GM21515 (cell line): ENCODE data around the gene SMDT1.

ENCODE experiments used
- ATAC-seq: cut with Tn5 transposase; IDR thresholded peaks from one replicate; pipeline ENCODE4 v1.9.1; 2021; ENCODE audit not compliant: unreplicated experiment

SMDT1 gene, protein sequence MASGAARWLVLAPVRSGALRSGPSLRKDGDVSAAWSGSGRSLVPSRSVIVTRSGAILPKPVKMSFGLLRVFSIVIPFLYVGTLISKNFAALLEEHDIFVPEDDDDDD

DNA sequence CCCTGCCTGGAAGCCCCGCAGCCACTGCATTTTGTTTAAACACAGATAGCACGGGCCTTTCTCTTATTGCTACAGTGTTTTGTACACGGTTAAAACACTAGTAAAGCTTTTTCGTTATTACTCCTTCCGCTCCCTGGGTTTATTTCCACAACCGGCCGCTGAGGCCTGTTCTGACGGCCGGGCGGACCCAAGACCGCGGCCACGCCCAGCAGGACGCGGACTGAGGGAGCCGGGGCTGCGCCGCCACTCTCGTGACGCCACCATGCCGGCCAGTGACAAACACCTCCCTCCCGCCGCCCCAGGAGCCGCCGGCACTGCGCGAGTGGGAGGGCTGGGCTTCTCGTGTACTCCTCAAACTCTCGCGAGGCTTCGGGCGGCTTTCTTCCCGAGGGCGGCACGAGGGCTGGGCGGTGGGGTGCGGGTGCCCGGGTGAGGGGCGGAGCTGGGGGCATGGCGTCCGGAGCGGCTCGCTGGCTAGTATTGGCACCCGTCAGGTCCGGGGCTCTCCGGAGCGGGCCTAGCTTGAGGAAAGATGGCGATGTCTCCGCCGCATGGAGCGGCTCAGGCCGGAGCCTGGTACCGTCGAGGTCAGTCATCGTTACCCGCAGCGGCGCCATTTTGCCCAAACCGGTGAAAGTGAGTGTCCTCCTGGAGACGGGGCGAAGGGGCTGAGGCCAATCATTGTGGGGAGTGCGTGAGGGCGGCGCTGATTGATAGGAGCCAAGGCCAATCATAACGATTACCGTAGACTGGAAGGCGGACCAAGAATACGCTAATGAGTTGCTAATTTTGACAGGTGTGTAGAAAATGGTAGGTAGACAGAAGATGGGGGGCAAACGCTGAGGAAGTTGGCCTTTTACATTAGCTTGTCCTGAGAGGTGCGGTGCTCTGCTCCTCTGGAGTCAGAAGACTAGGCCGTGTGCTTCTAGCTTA is at the start of gene SMDT1:
Gene SMDT1, plus strand, starts transcription at position 382 of the 933 bp plus-strand sequence. Its CDS starts 69 bp downstream, at position 451.
- peak; percentile 72 for ATAC-seq

DNA sequence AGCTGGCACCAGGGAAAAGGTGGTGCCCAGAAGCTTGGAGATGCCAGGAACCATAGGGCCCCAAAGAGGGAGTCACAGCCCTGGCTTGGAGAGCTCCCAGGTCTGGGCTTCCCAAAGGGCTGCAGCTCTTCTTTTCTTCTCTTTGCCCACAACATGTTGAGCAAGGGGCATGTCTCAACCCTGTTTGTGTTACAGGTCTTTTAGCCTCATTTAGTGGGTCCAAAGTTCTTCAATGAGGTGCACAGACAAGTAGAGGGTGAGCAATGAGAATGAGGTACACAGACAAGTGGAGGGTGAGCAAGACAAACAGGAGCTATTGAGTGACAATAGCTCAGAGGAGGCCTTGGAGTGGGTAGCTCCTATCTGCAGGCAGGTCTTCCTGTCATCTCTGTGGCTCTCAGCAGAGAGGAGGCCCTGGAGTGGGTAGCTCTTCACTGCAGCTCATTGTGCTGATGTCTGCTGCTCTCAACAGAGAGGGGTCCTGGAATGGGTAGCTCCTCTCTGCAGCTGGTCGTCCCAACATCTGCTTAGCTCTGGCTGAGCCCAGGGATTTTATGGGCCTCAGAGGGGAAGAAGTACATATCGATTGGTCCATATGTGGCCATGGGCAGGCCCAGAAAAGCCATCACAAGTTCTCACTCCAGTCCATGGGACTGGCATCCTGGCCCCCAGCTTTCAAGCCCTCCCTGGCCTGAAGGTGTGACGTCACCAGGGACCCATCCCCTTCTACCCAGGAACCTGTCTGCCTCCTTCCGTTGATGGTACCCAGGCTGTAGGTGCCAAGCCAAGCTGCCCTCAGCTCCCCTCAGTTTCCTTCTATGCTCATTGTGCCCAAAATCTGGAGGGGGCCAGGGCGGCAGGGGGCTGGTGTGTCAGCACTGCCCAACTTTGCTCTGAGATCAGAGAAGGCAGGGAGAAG is 46.0 kb upstream of the SMDT1 start:
- ATAC-seq, result no peak

DNA sequence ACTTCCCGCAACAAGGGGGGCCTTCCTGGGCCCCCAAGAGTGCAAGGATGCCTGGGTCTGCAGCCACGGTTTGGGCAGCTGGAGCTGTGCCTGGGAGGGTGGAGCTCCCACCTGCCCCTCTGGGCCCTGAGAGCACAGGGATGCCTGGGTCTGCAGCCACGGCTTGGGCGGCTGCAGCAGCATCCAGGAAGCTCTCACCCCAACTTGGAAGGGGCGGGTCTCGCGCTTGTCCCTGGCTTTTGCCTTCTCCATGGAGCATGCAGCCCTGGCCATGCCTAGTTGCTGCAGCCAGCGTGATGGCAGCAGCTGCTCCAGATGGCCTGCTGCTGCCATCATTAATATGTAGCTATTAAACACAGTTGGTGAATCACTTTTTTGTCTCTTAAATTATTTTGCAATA is 44.2 kb upstream of the SMDT1 start:
- no peak for ATAC-seq

DNA sequence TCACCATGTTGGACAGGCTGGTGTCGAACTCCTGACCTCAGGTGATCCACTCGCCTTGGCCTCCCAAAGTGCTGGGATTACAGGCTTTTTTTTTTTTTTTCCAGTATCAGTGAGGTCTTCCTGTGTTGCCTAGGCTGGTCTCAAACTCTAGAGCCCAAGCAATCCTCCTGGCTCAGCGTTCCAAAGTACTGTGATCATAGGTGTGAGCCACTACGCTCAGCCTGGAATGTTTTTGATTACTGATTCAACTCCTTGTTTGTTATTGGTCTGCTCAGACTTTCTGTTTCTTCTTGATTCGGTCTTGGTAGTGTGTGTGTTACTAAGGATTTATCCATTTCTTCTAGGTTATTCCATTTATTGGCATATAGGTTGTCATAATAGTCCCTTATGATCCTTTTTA is 40.2 kb upstream of the SMDT1 start:
- no peak for ATAC-seq

DNA sequence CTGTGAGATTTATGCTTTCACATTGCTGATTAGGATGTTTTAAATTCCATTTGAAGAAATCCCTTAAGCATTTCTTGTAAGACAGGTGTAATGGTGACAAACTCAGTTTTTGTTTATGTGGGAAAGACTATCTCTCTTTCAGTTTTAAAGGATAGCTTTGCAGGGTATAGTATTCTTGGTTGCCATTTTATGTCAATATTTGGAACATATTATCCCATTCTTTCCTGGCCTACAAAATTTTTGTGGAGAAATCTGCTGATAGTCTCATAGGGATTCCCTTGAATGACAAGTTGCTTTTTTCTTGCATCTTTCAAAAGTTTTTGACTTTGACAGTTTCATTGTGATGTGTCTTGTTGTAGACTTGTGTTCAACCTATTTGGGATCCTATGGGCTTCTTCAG is 37.7 kb upstream of the SMDT1 start:
- no peak for ATAC-seq

DNA sequence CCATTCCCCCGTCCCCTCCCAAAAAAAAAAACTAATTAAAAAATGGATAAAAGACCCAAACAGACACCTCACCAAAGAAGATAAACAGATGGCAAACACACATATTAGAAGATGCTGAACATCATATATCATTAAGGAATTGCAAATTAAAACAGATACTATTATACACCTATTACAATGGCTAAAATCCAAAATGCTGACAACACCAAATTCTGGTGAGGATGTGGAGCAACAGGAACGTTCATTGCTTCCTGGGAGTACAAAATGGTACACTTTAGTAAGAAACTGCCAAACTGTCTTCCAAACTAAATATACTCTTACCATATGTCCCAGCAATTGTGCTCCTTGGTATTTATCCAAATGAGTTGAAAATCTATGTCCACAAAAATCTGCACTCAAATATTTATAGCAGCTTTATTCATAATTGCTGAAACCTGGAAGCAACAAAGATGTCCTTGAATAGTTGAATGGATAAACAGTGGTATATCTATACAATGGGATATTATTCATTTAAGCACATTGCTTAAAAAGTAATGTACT is 28.8 kb upstream of the SMDT1 start:
- ATAC-seq, result no peak

DNA sequence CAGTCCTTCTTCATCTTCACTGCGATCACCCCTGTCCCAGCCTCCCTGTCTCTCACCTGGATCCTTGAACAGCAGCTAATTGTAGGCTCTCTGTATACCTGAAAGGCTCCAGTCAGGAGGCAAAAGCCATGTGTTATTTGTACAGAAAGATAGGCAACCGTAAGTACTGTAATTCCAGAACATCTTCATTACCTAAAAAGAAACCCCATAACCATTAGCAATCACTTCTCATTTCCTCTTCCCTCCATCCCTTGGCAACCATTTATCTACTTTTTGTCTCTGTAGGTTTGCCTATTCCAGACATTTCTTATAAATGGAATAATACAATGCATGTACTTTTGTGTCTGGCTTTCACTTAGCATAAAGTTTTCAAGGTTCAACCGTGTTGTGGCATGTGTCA is 26.7 kb upstream of the SMDT1 start:
- no peak for ATAC-seq

DNA sequence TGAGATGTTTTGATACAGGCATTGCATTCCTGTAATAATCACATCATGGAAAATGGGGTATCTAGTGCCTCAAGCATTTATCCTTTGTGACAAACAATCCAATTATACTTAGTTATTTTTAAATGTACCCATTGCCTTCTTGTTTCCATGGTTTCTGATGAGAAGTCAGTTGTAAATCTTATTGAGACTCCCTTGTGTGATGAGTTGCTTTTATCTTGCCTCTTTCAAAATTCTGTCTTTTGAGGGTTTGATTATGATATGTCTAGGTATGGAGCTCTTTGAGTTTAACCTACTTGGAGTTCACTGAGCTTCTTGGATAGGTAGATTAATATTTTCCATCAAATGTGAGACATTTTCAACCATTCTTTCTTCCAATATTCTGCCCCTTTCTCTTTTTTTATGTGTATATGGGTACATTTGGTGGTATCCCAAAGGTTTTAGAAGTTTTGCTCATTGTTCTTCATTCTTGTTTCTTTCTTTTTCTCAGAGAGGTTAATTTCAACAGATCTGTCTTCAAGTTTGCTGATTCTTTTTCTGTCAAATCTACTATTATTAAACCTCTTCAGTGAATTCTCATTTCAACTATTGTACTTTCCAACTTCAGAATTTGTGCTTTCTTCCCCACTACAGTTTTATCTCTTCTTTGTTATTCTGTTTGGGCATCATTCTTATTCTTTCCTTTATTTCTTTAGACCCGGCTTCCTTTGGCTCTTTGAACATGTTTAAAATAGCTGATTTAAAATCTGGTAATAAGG is 22.6 kb upstream of the SMDT1 start:
- no peak for ATAC-seq

DNA sequence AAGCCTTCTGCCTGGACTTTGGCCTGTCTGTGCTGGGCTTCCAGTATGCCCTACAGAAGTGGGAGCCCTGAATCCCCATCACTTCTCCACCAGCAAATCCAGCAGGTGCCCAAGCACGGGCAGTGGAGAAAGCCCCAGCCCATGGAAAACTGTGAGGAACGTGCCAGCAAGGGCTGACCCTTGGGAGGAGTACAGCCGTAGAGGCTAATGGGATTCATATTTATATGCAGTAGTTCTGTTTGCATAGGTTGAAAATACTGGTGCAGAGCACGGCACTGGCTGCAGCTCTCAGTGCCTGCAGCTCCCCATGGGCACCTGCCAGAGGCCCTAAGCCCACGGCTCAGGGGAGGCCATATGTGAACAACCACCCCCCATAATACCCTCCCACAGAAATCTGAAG is 19.0 kb upstream of the SMDT1 start:
- ATAC-seq, result no peak

DNA sequence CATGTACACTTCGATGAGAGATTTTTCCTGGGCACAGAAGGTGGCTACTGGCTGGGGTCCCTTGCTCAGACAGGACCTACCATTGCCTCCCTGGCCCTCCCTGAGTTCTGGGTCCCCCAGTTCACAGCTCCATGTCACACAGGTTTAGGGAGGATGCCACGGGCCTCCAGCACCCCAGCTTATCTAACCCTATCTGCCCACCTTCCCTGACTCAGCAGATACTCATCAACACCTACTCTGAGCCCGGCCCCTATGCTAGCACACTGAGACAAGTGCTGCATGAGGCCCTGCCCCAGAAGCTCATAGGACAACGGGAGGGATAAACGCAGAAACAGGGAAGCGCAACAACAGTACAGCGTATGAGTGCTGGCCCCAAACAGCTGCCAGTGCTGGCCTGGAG is 18.5 kb upstream of the SMDT1 start:
- no peak for ATAC-seq

DNA sequence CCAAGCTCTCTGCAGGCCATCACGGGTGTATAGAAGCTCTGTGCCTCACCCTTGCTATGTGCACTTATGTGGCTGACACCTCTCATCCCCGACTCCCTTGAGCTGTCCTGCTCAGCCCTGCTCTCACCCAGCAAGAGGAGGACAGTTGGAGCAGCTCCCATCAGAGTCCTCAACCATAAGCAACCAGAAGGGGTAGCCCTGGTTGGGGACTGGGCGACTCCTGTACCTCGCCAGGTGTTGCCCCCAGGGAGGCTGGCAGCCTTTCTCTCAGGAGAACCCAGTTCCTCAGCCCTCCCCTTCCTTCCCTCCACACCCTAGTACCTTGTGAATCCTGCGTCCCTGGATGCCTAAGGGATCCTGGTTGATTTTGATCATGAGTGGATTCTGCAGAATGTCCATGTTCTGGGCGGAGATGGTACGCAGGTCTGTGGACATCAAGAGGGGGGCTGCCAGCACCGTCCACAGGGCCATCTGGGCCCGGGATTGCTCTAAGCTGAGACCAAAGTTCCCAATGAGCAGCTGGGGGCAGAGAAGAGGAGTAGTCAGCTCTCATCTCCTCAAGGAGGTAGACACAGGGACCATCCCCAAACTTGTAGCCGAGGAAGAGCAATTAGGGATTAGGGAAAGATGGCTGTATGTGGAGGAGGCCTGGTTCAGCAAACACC is 16.9 kb upstream of the SMDT1 start:
- ATAC-seq, result no peak

DNA sequence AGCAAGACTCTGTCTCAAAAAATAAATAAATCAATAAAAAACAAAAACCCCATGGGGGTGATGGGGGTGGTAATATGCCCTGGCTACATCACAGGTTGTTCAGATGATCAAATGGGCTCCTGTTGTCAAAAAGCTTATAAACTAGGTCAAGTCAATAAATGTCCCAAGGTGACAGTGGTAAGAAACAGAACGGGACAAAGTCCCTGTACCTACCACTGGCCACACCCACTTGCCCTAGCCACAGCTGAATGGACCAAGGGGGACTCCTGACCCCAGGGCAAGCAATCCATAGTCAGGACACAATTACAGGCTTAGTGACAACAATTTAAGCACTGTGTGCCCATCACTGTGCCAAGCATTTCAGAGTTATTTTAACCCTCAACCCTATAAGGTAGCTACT is 14.9 kb upstream of the SMDT1 start:
- no peak for ATAC-seq

DNA sequence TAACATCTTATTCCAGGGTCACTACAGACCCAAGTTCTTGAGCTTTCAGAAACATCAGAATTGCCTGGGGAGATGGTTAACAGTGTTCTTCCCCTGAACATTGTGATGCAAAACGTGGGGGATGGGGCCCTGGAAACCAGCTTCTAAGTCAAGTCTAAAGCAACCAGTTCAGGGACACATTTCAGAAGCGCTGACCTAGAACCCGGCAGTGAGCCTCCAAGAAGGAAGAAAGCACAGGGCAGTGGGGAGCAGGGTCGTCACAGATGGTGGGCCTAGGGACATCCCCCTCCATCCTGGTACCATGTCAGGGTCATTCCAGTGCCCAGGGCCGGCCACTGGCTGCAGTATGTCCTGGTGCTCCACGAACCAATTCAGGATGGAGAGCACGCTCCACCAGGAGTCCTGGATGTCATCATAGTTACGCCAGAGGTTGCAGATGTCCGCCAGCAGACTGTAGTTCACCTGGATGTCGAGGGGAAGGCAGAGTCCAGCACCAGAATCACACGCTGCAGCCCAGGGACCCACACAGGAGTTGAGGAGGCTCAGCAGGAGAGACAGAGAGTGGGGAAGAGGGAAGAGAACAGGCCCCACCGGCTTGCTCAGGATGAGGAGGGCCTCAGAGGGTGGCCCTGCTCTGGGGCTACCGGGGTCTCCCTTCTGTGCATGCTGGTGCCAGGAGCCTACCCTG is 13.9 kb upstream of the SMDT1 start:
- no peak for ATAC-seq

DNA sequence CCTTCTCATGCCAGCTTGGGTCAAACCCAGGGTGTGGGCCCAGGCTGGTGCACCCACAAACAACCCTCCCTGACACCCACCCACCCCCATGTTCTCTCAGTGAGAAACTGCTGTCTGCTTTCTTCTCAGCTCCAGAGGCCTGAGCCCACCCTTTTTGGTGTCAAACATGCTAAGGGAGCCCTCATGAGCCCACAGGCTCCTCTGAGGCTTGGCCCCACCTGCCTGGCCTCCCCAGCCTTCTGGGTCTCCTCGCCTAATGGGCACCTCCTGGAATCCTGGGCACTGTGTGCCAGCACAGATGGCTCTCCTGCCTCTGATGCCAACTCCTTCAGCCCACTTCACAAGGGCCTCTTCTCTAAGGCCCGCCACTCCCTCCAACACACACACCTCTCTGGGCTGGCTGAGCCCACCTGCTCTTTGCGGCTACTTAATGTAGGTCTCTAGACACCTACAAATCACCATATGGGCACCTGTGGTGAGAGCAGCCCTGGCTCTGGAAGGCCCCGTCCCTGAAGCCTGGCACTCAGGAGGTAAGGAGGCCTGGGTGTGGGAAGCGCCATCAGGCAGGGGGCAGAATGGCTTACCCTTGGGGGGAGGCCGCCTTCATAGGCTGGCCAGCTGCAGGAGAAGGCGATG is 13.3 kb upstream of the SMDT1 start:
- ATAC-seq, result no peak

DNA sequence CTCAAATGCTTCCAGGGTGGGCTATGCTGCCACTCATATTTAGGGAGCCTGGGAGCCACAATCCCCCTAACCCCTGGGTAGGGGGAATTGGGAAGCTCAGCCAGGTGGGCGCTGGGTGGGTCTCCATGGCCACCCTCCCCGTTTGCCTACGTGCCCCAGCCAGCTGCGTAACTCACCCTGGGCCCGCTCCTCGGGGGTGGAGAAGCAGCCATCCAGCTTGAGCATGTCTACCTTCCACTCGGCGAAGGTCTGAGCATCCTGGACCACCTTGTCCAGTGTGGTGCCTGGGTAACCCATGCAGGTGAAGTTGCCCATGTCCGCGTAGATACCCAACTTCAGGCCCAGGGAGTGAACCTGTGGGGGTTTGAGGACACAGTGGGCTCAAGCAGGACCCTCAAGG is 12.6 kb upstream of the SMDT1 start:
- no peak for ATAC-seq

DNA sequence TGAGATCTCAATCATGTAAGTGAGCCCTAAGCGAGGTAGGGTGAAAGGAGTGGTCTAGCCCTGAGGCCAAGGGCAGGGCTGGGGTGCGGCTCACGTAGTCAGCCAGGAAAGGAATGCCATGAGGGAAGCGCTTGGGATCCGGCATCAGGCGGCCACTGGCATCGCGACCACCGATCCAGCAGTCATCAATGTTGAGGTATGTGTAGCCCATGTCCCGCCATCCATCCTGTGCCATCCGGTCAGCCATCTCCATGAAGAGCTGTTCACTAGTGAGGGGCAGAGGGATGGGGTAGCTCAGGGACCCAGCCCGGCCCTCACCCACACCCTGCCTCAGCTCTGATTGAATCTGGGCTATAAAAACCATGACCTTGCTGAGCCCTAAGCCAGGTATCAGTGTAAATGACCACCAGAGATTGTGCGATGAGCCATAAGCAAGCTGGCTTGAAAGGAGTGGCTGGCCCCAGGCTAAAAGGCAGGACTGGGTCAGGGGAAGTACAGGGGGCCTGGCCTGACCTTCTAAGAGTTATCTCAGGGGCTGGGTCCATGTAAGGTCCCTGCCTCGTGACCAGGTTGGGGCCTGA is 11.7 kb upstream of the SMDT1 start:
- ATAC-seq, result no peak

DNA sequence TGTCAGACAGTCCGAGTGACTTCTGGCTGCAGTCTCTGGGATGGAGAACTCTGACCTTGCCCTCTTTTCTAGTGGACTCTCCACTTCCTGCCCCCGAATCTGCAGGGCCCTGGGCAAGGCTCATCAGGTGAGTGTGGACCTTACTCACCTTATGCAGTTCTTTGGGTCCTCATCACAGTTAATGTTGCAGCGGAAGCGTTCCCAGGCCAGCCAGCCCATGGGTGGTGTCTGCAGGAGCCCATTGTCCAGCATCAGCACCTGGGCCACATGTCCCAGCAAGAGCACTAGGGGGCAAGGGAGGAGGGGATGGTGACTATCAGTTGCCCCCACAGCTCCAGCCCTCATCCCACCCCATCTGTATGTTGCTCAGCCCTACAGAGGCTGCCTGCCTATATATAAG is 11.2 kb upstream of the SMDT1 start:
- ATAC-seq, result no peak

DNA sequence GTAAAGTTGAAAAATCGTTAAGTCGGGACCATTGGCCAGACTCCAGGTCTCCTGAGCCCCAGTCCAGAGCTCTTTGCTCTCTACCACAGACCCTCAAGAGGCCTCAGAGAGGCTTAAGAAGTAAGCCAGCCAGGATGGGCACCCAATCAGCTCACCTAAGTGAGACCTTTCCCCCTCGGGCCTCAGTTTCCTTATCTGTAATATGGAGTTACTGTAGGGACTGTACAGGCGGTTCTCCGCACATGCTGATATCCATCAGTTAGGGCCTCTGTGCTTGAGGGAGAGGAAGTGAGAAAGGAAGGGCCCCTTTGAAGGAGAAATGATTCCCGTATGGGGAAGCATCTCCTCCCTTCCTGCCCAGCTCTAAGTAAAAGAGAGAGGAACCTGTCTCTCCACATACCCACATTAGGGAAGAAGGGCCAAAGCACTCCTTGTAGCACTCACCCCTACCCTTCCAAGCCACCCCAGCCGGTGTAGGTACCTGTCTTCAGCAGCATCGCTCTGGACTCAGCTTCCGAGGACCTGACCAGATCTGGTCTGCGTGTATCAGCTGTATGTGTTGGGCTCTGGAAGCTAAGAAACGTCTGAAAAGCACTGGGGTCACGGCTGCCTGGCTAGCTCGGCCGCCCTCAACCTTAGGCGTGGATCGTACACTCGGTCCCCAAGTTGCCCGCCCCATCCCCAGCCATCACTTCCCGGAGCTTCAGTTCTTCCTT is 9.5 kb upstream of the SMDT1 start:
- peak; percentile 10 for ATAC-seq
